SK-N-MC (cell line): Measurements from ENCODE around the gene ADCY9.

ENCODE experiments used
- EZH2 ChIP-seq: fragments of 200-600 bp; sonication (generic); IDR thresholded peaks from one replicate; pipeline ENCODE4 v1.6.1; 2017; ENCODE audit warnings: antibody characterized with exemption
- FOXP2 ChIP-seq: optimal IDR thresholded peaks from 2 replicates; pipeline ENCODE3; 2011; ENCODE audit warnings: mild to moderate bottlenecking, moderate library complexity; ENCODE audit not compliant: insufficient read depth; ENCODE audit errors: extremely low read length, control extremely low read depth
- POLR2AphosphoS5 ChIP-seq: IDR thresholded peaks from 2 replicates; pipeline ENCODE4 v1.6.1; 2012; ENCODE audit warnings: mild to moderate bottlenecking, low read depth, low read length, borderline replicate concordance

DNA sequence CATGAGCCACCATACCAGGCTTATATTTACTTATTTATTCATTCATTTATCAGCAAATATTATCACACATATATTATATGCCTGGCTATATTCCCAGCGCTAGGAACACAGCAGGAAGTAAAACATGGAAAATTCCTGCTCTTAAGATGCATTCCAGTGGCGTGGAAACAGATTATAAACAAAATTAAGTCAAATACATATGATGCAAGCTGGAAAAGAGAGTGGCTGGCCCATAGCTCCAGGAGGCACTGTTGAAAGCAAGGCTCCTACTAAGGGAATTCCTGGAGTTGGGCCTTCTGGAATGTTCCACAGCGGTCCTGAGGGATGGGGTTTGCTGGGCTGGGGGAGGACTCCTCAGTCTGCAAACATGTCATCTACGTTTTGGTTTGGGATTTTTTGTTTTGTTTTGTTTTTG is 18.4 kb downstream of the ADCY9 start:
- TF ChIP-seq POLR2AphosphoS5, result no peak
- TF ChIP-seq EZH2, result no peak
- no peak for TF ChIP-seq FOXP2
